ENCODE results near the gene AVPR1B. TPM values are rescaled to one million over a fixed set of nuclear protein-coding genes. Genes with fewer than 3 reads are reported as not detected.

AVPR1B gene
- total RNA-seq, 1 donor from 2014 or later = not detected

- DNase-seq (ENCODE audit: low spot score in 2 of 2) = no peak
- intact Hi-C loops (cut with DNase I) = no loop called here
- H3K9me3 ChIP-seq = no peaks in the 10 kb centered on the region
Observed at GRCh38 chr1:206087091-206087490, 30.1 kb downstream of the AVPR1B start.

GRCh38 chr1:206083750-206084149 is 33.4 kb downstream of the AVPR1B start:
- H3K27ac ChIP-seq = no peak overlapping the region
- H3K4me1 ChIP-seq = no peaks in the 10 kb centered on the region
- intact Hi-C loops (cut with DNase I) = no loop called here
- H3K27me3 ChIP-seq = no peaks in the 10 kb centered on the region
- H3K9me3 ChIP-seq = no peaks in the 10 kb centered on the region
- DNase-seq (ENCODE audit: low spot score in 2 of 2) = no peak
- H3K4me3 ChIP-seq = no peak overlapping the region
- TF ChIP-seq CTCF (IDR thresholded peaks at IDR 0.05) = no peak
- H3K36me3 ChIP-seq = no peaks in the 10 kb centered on the region

More at GRCh38 chr1:206087091-206087490, 30.1 kb downstream of the AVPR1B start:
- no peak overlapping the region for H3K4me3 ChIP-seq
- H3K36me3 ChIP-seq = no peaks in the 10 kb centered on the region
- TF ChIP-seq CTCF (IDR thresholded peaks at IDR 0.05) = no peak
- no peak overlapping the region for H3K27ac ChIP-seq
- no peaks in the 10 kb centered on the region for H3K4me1 ChIP-seq
- no peaks in the 10 kb centered on the region for H3K27me3 ChIP-seq

- intact Hi-C loops (cut with DNase I) = no loop called here
- H3K36me3 ChIP-seq = no peaks in the 10 kb centered on the region
- H3K4me3 ChIP-seq = no peak overlapping the region
- no peaks in the 10 kb centered on the region for H3K4me1 ChIP-seq
- H3K27me3 ChIP-seq = no peaks in the 10 kb centered on the region
- TF ChIP-seq CTCF (IDR thresholded peaks at IDR 0.05) = no peak
- no peaks in the 10 kb centered on the region for H3K9me3 ChIP-seq
- H3K27ac ChIP-seq = no peak overlapping the region
- DNase-seq (ENCODE audit: low spot score in 2 of 2) = no peak
Observed at GRCh38 chr1:206082831-206083695, 34.1 kb downstream of the AVPR1B start.

GRCh38 chr1:206081856-206082255 is 35.3 kb downstream of the AVPR1B start:
- no peak overlapping the region for H3K4me3 ChIP-seq
- H3K36me3 ChIP-seq = no peaks in the 10 kb centered on the region
- H3K9me3 ChIP-seq = no peaks in the 10 kb centered on the region
- H3K4me1 ChIP-seq = no peaks in the 10 kb centered on the region
- H3K27ac ChIP-seq = no peak overlapping the region
- no peaks in the 10 kb centered on the region for H3K27me3 ChIP-seq
- DNase-seq (ENCODE audit: low spot score in 2 of 2) = no peak
- intact Hi-C loops (cut with DNase I) = no loop called here
- TF ChIP-seq CTCF (IDR thresholded peaks at IDR 0.05) = no peak

- Histone ChIP-seq H3K27ac (no peak overlapping the region), H3K27me3 (no peaks in the 10 kb centered on the region), H3K4me1 (no peaks in the 10 kb centered on the region), H3K4me3 (no peak overlapping the region), H3K9me3 (no peaks in the 10 kb centered on the region), H3K36me3 (no peaks in the 10 kb centered on the region)
- no peak for DNase-seq (ENCODE audit: low spot score in 2 of 2)
- intact Hi-C loops (cut with DNase I) = no loop called here
- no peak for TF ChIP-seq CTCF (IDR thresholded peaks at IDR 0.05)
Observed at GRCh38 chr1:206080026-206080820, 37.0 kb downstream of the AVPR1B start.

All from ascending aorta (tissue), 2 donors.